ENCODE data around the gene VGLL3.

GRCh38 chr3:86984271-86984670 is 6.7 kb downstream of the VGLL3 start:
- TF ChIP-seq, protein P1, sequence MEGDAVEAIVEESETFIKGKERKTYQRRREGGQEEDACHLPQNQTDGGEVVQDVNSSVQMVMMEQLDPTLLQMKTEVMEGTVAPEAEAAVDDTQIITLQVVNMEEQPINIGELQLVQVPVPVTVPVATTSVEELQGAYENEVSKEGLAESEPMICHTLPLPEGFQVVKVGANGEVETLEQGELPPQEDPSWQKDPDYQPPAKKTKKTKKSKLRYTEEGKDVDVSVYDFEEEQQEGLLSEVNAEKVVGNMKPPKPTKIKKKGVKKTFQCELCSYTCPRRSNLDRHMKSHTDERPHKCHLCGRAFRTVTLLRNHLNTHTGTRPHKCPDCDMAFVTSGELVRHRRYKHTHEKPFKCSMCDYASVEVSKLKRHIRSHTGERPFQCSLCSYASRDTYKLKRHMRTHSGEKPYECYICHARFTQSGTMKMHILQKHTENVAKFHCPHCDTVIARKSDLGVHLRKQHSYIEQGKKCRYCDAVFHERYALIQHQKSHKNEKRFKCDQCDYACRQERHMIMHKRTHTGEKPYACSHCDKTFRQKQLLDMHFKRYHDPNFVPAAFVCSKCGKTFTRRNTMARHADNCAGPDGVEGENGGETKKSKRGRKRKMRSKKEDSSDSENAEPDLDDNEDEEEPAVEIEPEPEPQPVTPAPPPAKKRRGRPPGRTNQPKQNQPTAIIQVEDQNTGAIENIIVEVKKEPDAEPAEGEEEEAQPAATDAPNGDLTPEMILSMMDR (conservative IDR thresholded peaks at IDR 0.05): no peak
- no peak for TF ChIP-seq ZFX (IDR thresholded peaks at IDR 0.05)
